Measurements from ENCODE around the gene FBXW10.
"Not testable (repeated sequence)": the region's sequence is repeated elsewhere in the genome, so short reads cannot be mapped to it uniquely, and the experiment has no call there.

FBXW10 gene

GRCh38 chr17:18743699-18744421 is at the start of gene FBXW10:
Gene FBXW10, plus strand, starts transcription at chr17:18744054. Its CDS starts 191 bp downstream, at chr17:18744245.
- not testable (repeated sequence) for DNase-seq

- not testable (repeated sequence) for DNase-seq
These were observed 48.7 kb upstream of the FBXW10 start for GRCh38 chr17:18695143-18695542.

GRCh38 chr17:18698473-18699103 is 45.3 kb upstream of the FBXW10 start:
- DNase-seq: not testable (repeated sequence)

GRCh38 chr17:18705955-18706354 is 37.9 kb upstream of the FBXW10 start:
- DNase-seq: not testable (repeated sequence)

GRCh38 chr17:18708215-18708614 is 35.6 kb upstream of the FBXW10 start:
- not testable (repeated sequence) for DNase-seq

GRCh38 chr17:18712354-18712999 is 31.4 kb upstream of the FBXW10 start:
- DNase-seq: peak; percentile 5

- not testable (repeated sequence) for DNase-seq
These were observed 25.0 kb upstream of the FBXW10 start for GRCh38 chr17:18718643-18719427.

GRCh38 chr17:18719428-18720110 is 24.3 kb upstream of the FBXW10 start:
- DNase-seq: not testable (repeated sequence)

GRCh38 chr17:18721775-18722547 is 21.9 kb upstream of the FBXW10 start:
- not testable (repeated sequence) for DNase-seq

- not testable (repeated sequence) for DNase-seq
These were observed 21.2 kb upstream of the FBXW10 start for GRCh38 chr17:18722612-18723011.

- not testable (repeated sequence) for DNase-seq
These were observed 20.3 kb upstream of the FBXW10 start for GRCh38 chr17:18723509-18723908.

GRCh38 chr17:18732438-18732837 is 11.4 kb upstream of the FBXW10 start:
- not testable (repeated sequence) for DNase-seq

GRCh38 chr17:18733350-18733749 is 10.5 kb upstream of the FBXW10 start:
- DNase-seq: not testable (repeated sequence)

- DNase-seq: not testable (repeated sequence)
These were observed 4.0 kb upstream of the FBXW10 start for GRCh38 chr17:18739616-18740391.

GRCh38 chr17:18741228-18741627 is 2.6 kb upstream of the FBXW10 start:
- not testable (repeated sequence) for DNase-seq

- not testable (repeated sequence) for DNase-seq
These were observed 872 bp downstream of the FBXW10 start for GRCh38 chr17:18744726-18745125.

GRCh38 chr17:18746551-18746950 is 2.7 kb downstream of the FBXW10 start:
- not testable (repeated sequence) for DNase-seq

GRCh38 chr17:18747501-18747900 is 3.6 kb downstream of the FBXW10 start:
- not testable (repeated sequence) for DNase-seq

- DNase-seq: not testable (repeated sequence)
These were observed 6.4 kb downstream of the FBXW10 start for GRCh38 chr17:18750242-18750641.

GRCh38 chr17:18753829-18754409 is 10.1 kb downstream of the FBXW10 start:
- not testable (repeated sequence) for DNase-seq

All from NCI-H1092 (cell line).